ENCODE results near the gene FBXW7. TPM values are rescaled to one million over a fixed set of nuclear protein-coding genes. Genes with fewer than 3 reads are reported as not detected.

FBXW7 gene
- polyA plus RNA-seq, 2 of the 4 experiments (the other 2 are of a cell fraction): 7.2 to 12.5 TPM

DNA sequence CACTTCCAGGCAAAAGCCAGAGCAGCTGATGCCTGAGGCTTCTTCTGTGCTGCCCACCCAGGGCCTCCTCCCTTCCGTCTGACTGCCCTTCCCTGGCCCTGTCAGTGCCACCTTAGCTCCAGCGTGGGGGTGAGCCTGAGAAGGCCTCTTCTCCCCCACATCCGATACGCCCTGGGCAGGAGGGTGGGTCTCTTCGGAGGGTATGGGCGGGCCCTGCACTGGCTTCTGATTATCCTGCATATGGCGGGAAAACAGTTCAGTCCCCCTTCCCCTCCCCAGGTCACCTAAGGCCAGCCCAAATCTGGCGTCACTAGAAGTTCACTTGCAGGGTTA lies 256.7 kb downstream of the FBXW7 start:
- no CpG with 5 or more reads among the region's 8 CpGs for WGBS (ENCODE audit: missing lambda C conversion rate)
- Histone ChIP-seq H3K4me3 (no peak overlapping the region), H3K27ac (no peak overlapping the region), H3K9me3 (no peaks in the 10 kb centered on the region), H3K4me1 (no peaks in the 10 kb centered on the region), H3K4me2 (no peak overlapping the region)
- ChIA-PET CTCF (interaction anchor here (1.0 kb wide), 1 partner anchor 11 kb away, joined by 3 read pairs; no protein-coding TSS in a partner anchor), POLR2A (no interaction called here)
- TF ChIP-seq JUNB (IDR thresholded peaks at IDR 0.05): no peak
- no peak for TF ChIP-seq RNF2 (IDR thresholded peaks at IDR 0.05; ENCODE audit: borderline replicate concordance, low read depth)
- TF ChIP-seq KDM1A (IDR thresholded peaks at IDR 0.05; ENCODE audit: low read depth): no peak
- no peak for TF ChIP-seq MAFK (IDR thresholded peaks at IDR 0.05; ENCODE audit: partially characterized antibody)
- TF ChIP-seq FOSL2 (IDR thresholded peaks at IDR 0.05): no peak
- TF ChIP-seq FOSL2 (CRISPR knock-in tag; IDR thresholded peaks at IDR 0.05): no peak
- TF ChIP-seq HES2 (IDR thresholded peaks at IDR 0.05): no peak
- TF ChIP-seq JUN (IDR thresholded peaks at IDR 0.05): no peak
- TF ChIP-seq ZFP36 (IDR thresholded peaks at IDR 0.05; ENCODE audit: borderline replicate concordance, partially characterized antibody): no peak
- TF ChIP-seq TP53 (CRISPR knock-in tag; IDR thresholded peaks at IDR 0.05): no peak
- no peak for TF ChIP-seq NPAS2 (CRISPR knock-in tag; IDR thresholded peaks at IDR 0.05; ENCODE audit: borderline replicate concordance)
- TF ChIP-seq HDAC2 (IDR thresholded peaks at IDR 0.05): no peak
- no peak for TF ChIP-seq TFCP2L1 (CRISPR knock-in tag; IDR thresholded peaks at IDR 0.05)
- no peak for TF ChIP-seq CEBPB (IDR thresholded peaks at IDR 0.05)
- TF ChIP-seq USF2 (IDR thresholded peaks at IDR 0.05): no peak
- no peak for TF ChIP-seq POLR2AphosphoS2 (conservative IDR thresholded peaks at IDR 0.05; ENCODE audit: low read length)
- TF ChIP-seq EP300 (IDR thresholded peaks at IDR 0.05): no peak
- no peak for TF ChIP-seq FOSB (CRISPR knock-in tag; IDR thresholded peaks at IDR 0.05)
- FAIRE-seq: no peak
- ATAC-seq: no peak
- DNase-seq (ENCODE audit: low read depth in 1 of 2, low spot score in 1 of 2): no peak

- DNase-seq (ENCODE audit: low read depth in 1 of 2, low spot score in 1 of 2) (no peak), ATAC-seq (no peak), FAIRE-seq (no peak)
- Histone ChIP-seq H3K9me3 (no peaks in the 10 kb centered on the region), H3K4me3 (no peak overlapping the region), H3K4me2 (no peak overlapping the region), H3K4me1 (no peaks in the 10 kb centered on the region), H3K27ac (no peak overlapping the region)
- CTCF ChIA-PET: interaction anchor here (1.0 kb wide), 1 partner anchor 10 kb away, joined by 3 read pairs; no protein-coding TSS in a partner anchor
- WGBS (ENCODE audit: missing lambda C conversion rate): 76% methylated on average over 9 of the region's 9 CpGs
- POLR2A ChIA-PET: no interaction called here
- no peak for TF ChIP-seq ZSCAN20 (CRISPR knock-in tag; IDR thresholded peaks at IDR 0.05)
- no peak for TF ChIP-seq JUNB (IDR thresholded peaks at IDR 0.05)
- no peak for TF ChIP-seq MYC (IDR thresholded peaks at IDR 0.05; ENCODE audit: borderline replicate concordance, low read length)
- TF ChIP-seq KDM5A (IDR thresholded peaks at IDR 0.05): no peak
- no peak for TF ChIP-seq POLR2A (IDR thresholded peaks at IDR 0.05; ENCODE audit: low read length)
- no peak for TF ChIP-seq GATA3 (IDR thresholded peaks at IDR 0.05; ENCODE audit: borderline replicate concordance)
- TF ChIP-seq CBX2 (IDR thresholded peaks at IDR 0.05; ENCODE audit: borderline replicate concordance, low read depth): no peak
- no peak for TF ChIP-seq ELK1 (IDR thresholded peaks at IDR 0.05; ENCODE audit: low read depth, low read length)
- TF ChIP-seq EHMT2 (IDR thresholded peaks at IDR 0.05; ENCODE audit: low read depth): no peak
- no peak for TF ChIP-seq EP300 (IDR thresholded peaks at IDR 0.05)
- TF ChIP-seq MAZ (IDR thresholded peaks at IDR 0.05; ENCODE audit: borderline replicate concordance, low read depth, low read length): no peak
- TF ChIP-seq, protein P1, sequence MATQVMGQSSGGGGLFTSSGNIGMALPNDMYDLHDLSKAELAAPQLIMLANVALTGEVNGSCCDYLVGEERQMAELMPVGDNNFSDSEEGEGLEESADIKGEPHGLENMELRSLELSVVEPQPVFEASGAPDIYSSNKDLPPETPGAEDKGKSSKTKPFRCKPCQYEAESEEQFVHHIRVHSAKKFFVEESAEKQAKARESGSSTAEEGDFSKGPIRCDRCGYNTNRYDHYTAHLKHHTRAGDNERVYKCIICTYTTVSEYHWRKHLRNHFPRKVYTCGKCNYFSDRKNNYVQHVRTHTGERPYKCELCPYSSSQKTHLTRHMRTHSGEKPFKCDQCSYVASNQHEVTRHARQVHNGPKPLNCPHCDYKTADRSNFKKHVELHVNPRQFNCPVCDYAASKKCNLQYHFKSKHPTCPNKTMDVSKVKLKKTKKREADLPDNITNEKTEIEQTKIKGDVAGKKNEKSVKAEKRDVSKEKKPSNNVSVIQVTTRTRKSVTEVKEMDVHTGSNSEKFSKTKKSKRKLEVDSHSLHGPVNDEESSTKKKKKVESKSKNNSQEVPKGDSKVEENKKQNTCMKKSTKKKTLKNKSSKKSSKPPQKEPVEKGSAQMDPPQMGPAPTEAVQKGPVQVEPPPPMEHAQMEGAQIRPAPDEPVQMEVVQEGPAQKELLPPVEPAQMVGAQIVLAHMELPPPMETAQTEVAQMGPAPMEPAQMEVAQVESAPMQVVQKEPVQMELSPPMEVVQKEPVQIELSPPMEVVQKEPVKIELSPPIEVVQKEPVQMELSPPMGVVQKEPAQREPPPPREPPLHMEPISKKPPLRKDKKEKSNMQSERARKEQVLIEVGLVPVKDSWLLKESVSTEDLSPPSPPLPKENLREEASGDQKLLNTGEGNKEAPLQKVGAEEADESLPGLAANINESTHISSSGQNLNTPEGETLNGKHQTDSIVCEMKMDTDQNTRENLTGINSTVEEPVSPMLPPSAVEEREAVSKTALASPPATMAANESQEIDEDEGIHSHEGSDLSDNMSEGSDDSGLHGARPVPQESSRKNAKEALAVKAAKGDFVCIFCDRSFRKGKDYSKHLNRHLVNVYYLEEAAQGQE (IDR thresholded peaks at IDR 0.05): no peak
- TF ChIP-seq, protein P2, sequence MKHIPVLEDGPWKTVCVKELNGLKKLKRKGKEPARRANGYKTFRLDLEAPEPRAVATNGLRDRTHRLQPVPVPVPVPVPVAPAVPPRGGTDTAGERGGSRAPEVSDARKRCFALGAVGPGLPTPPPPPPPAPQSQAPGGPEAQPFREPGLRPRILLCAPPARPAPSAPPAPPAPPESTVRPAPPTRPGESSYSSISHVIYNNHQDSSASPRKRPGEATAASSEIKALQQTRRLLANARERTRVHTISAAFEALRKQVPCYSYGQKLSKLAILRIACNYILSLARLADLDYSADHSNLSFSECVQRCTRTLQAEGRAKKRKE (CRISPR knock-in tag; IDR thresholded peaks at IDR 0.05; ENCODE audit: low read depth): no peak
- no peak for TF ChIP-seq HMGXB4 (CRISPR knock-in tag; IDR thresholded peaks at IDR 0.05; ENCODE audit: borderline replicate concordance)
- no peak for TF ChIP-seq FOXS1 (CRISPR knock-in tag; IDR thresholded peaks at IDR 0.05)
- TF ChIP-seq POLR2AphosphoS2 (conservative IDR thresholded peaks at IDR 0.05; ENCODE audit: low read length): no peak
These were observed 257.2 kb downstream of the FBXW7 start for GRCh38 chr4:152278505-152279233.

All from A549 (cell line).